Jurkat, Clone E6-1 (cell line): ENCODE measurements around the gene CDS2. TPM values are rescaled to one million over a fixed set of nuclear protein-coding genes. Genes with fewer than 3 reads are reported as not detected.
"Not testable (repeated sequence)": the region's sequence is repeated elsewhere in the genome, so short reads cannot be mapped to it uniquely, and the experiment has no call there.

ENCODE experiments used
- DNase-seq: peaks from one replicate; pipeline ENCODE4 v3.0.0-alpha.2; 2011; ENCODE audit warnings: low read depth, low spot score
- H3K4me3 ChIP-seq: 2 replicates; pipeline ENCODE4 v1.5.1; 2011; ENCODE audit warnings: mild to moderate bottlenecking, low read length, control low read depth, moderate library complexity
- polyA plus RNA-seq: library from polyadenylated mRNA; unstranded; fragments of >200 nt; gene quantifications from one replicate; pipeline ENCODE4 v1.2.1, GENCODE V29; 2012; ENCODE audit warnings: missing spikeins; ENCODE audit not compliant: insufficient read length, insufficient read depth

The CDS2 gene
- 21.2 TPM for polyA plus RNA-seq

DNA sequence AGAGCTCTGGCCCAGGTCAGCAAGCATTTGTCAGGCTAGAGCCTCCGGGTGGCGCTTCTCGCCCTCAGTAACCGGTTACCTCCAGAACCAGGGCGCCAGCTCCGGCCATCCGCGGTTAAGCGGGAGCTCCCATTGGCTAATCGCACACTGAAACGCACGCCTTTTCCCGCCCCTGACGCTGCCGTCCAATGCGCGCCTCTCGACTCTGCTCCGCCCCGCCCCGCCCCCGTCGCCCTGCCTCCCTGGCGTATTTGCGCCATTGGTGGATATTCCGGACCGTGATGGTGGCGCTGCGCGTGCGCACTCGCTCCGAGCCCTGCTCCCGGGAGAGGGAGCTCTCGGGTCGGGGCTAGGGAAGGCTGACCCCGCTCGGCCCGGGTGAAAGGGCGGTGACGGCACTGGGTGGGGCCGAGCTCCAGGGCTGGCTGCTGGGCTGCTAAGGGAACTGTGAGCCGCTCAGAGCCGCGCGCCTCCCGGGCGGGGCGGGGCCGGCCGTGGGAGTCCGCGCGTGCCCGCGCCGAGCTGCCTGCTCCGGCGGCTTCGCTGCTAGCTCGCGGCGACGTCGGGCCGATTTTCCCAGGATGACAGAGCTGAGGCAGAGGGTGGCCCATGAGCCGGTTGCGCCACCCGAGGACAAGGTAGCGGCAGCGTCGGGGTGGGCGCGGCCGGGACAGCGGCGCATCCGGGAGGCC, at the start of gene CDS2:
CDS2 (plus strand) TSS at position 497 of the 692 bp plus-strand sequence; CDS start at position 582, 85 bp downstream.
- H3K4me3 ChIP-seq: peak within 1 kb of the TSS; percentile 54
- peak; percentile 95 for DNase-seq

- no peak for DNase-seq
- no peak overlapping the region for H3K4me3 ChIP-seq
Observed at GRCh38 chr20:5077761-5078387, 48.9 kb upstream of the CDS2 start.

DNA sequence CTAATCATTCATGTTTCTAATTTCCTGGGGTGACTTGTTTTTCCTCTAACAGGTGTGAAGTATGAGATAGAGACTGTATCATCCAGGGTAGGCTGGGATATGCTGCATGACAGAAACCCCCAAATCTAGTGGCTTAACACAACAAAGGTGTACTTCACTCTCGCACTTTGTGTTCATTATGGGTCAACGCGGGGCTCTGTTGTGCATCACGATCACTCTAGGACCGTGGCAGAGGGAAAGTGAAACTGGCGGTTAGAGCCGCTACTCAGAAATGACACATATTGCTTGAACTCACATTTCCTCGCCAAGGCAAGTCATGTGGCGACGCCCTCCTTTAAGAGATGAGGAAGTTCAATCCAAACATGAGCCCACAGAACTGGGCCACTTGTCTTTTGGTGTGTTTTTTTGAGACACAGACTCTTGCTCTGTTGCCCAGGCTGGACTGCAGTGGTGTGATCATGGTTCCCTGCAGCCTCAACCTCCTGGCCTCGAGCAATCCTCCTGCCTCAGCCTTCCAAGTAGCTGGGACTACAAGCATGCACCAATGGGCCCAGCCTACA, 48.3 kb upstream of the CDS2 start:
- peak overlapping the region; percentile 36 for H3K4me3 ChIP-seq
- DNase-seq: peak; percentile 68

DNA sequence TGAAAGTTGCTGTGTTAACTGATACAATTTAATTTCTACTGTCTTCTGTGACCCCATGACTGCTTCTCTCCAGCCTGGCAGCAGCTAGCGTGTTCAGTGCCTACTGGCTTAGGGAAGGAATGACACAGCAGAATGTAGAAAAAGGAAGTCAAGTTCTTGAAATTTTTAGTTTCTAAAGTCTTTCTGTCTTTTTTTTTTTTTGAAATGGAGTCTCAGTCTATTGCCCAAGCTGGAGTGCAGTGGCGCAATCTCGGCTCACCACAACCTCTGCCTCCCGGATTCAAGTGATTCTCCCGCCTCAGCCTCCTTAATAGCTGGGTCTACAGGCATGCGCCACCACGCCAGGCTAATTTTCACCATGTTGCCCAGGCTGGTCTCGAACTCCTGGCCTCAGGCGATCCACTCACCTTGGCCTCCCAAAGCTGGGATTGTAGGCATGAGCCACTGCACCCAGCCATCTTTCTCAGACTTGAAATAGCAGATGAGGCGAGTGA, 46.4 kb upstream of the CDS2 start:
- no peak for DNase-seq
- H3K4me3 ChIP-seq: no peak overlapping the region

DNA sequence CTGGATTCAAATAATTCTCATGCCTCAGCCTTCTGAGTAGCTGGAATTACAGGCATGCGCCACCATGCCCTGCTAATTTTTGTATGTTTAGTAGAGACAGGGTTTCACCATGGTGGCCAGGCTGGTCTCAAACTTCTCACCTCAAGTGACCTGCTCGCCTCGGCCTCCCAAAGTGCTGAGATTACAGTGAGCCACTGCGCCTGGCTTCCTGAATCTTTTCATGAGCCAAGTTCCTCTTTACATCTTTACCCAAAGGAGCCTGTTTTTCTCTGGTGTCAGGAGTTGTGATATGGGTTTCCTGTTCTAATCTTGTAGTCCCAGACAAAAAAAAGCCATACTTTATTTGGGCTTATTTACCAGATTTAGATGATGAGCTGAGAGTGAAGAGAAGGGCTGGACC, 41.4 kb upstream of the CDS2 start:
- no peak overlapping the region for H3K4me3 ChIP-seq

DNA sequence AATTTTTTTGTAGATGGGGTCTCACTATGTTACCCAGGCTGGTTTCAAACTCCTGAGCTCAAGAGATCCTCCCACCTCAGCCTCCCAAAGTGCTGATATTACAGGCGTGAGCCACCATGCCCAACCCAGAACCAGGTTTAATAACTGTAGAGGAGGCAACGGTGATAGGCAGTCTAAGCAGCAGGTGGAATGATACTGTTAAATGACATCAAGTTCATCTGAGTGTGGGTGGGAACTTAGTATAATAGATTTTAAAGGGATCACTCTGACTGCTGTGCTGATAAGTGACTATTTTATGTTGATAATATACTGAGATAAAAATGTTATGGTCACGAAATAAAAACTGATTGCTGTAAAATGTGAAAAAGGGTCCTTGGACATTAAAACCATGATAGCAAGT, 38.1 kb upstream of the CDS2 start:
- no peak overlapping the region for H3K4me3 ChIP-seq
- no peak for DNase-seq

More for the DNA sequence above, 41.4 kb upstream of the CDS2 start:
- no peak for DNase-seq

- H3K4me3 ChIP-seq: no peak overlapping the region
- no peak for DNase-seq
Observed at GRCh38 chr20:5090191-5090590, 36.6 kb upstream of the CDS2 start.

GRCh38 chr20:5091902-5092301, 34.9 kb upstream of the CDS2 start:
- DNase-seq: no peak
- H3K4me3 ChIP-seq: no peak overlapping the region

- no peak for DNase-seq
- no peak overlapping the region for H3K4me3 ChIP-seq
Observed at GRCh38 chr20:5092765-5093339, 34.0 kb upstream of the CDS2 start.

DNA sequence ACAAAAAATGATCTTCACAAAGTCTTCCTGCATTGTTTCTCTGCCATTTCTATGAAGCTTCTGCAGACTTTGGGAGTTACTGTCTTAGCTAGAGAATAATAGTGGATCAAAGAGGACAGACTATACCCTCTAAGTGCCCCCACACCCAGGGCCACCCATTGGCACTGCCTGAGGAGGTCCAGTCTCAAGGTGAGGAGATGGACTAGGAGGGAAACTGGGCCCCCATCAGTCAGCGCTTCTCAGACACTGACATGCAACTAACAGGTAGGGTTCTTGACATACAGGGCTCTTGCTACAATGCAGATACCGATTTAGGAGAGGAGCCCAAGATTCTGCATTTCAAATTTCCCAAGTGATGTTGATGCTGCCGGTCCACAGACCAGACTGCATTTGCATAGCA, 31.4 kb upstream of the CDS2 start:
- H3K4me3 ChIP-seq: no peak overlapping the region
- DNase-seq: no peak

DNA sequence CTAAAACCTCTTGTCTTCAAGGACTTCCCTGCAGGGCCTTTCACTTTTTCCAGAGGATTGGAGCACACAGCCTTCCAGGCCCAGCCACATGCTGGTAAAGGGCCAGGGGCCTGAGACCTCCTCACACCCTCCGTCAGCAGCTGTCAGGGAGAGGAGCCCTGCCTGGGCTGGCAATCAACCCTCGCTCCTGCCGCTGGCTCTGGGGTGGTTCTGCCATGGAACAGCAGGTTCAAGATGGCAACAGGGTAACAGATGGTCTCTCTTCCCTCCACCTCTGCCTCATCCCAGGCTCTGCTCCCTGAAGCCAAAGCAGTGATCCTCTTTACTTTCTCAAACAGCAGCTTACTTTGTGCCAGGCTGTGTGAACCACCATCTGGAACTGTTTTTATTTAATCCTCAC, 30.9 kb upstream of the CDS2 start:
- DNase-seq: no peak

GRCh38 chr20:5096463-5096862, 30.3 kb upstream of the CDS2 start:
- no peak overlapping the region for H3K4me3 ChIP-seq

More for the DNA sequence above, 30.9 kb upstream of the CDS2 start:
- H3K4me3 ChIP-seq: no peak overlapping the region

GRCh38 chr20:5099009-5099408, 27.8 kb upstream of the CDS2 start:
- not testable (repeated sequence) for DNase-seq, H3K4me3 ChIP-seq

More at GRCh38 chr20:5096463-5096862, 30.3 kb upstream of the CDS2 start:
- DNase-seq: no peak

DNA sequence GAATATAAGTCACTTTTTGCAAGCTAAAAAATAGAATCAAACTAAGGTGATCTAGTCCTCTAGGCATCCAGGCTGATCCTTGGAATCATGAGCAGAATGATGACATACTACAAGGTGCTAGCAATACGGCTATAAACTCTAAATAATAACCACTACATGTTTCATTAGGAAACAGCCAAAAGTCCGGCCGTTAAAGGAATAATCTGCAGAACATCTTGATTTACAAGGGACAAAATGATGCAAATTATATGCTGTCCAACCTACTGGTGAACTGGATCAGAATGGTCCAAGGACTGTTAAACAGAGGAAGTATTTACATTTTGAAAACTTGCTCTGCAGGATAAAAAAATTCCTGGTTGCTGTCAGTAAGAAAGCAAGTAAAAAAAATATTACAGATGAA, 26.9 kb upstream of the CDS2 start:
- not testable (repeated sequence) for H3K4me3 ChIP-seq, DNase-seq

DNA sequence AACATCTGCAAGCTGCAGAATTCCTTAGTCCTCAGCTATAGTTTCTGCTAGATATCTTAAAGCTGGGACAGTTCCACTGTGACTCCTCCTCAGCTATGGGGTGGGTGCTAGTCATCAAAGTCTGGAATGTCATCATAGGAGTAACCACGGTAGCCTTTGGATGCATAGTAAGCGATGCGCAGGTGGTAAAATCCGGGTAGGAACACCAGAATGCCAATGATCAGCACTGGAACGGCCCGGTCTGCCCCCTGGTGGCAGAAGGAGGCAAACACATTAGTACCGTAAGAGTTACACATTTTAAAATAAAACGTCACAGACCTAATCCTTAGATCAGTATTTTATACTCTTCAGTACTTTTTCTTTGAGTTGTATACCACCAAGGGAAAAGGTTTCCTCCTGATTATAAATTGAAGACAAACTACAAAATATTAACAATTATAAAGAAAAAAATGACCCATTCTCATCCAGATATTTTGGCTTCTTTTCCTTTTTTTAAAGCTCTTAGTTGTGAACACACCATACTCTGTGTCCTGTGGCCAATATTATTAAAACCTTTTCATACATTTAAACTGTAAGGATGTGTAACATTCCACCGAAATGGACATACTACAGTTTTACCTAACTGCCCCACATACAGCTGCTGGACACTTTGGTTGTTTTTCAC, 26.0 kb upstream of the CDS2 start:
- H3K4me3 ChIP-seq: no peak overlapping the region
- DNase-seq: peak; percentile 39

DNA sequence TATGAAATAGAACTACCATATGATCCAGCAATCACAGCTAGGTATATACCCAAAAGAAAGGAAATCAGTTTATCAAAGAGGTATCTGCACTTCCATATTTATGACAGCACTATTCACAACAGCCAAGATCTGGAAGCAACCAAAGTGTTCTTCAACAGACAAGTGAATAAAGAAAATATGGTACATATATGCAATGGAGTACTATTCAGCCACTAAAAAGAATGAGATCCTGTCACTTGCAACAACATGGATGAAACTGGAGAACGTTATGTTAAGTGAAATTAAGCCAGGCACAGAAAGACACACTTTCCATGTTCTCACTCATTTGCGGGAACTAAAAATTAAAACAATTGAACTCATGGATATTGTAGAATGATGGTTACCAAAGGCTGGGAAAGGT, 22.3 kb upstream of the CDS2 start:
- no peak for DNase-seq
- no peak overlapping the region for H3K4me3 ChIP-seq

GRCh38 chr20:5109276-5109675, 17.5 kb upstream of the CDS2 start:
- DNase-seq: no peak
- H3K4me3 ChIP-seq: no peak overlapping the region

- H3K4me3 ChIP-seq: peak overlapping the region; percentile 80
- DNase-seq: no peak
Observed at GRCh38 chr20:5113615-5113986, 13.2 kb upstream of the CDS2 start.

DNA sequence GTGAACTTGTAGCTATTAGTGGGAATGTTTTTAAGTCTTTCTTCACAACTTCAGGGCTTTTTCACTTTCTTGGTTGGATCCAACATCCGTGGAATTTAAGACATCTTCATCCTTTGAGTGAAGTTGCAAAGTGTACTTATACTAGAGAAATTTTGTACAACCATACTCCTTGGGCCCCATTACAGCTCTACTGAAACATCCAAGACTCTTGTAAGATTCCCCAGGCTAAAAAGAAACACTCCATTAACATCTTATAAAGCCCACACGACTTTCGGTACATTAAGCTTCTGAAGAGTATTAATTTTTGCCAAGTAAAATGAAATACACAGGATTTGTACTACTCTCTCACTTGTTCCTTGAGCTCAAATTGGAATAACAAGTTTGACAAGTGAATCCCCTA, 12.4 kb upstream of the CDS2 start:
- H3K4me3 ChIP-seq: no peak overlapping the region
- DNase-seq: no peak

- DNase-seq: no peak
Observed at GRCh38 chr20:5116875-5117274, 9.9 kb upstream of the CDS2 start.

More at GRCh38 chr20:5116875-5117274, 9.9 kb upstream of the CDS2 start:
- no peak overlapping the region for H3K4me3 ChIP-seq
